Fibroblast of lung (primary cell): ENCODE measurements around the gene GRK4. TPM values are rescaled to one million over a fixed set of nuclear protein-coding genes. Genes with fewer than 3 reads are reported as not detected.
A peak's percentile ranks its signal among the peaks of the same experiment; 100 is the strongest.

Experiments used
- DNase-seq, 2 donors: peaks; one replicate each; pipeline versions ENCODE4 v3.0.0 to v3.0.0-alpha.2; 2010; ENCODE audit warnings: low read depth in 2 of 2
- H2AFZ ChIP-seq: 2 replicates; pipeline ENCODE4 v1.5.1; 2012; ENCODE audit warnings: low read length, control low read depth, inconsistent platforms
- H3K27ac ChIP-seq: 2 replicates; pipeline ENCODE4 v1.5.1; 2011; ENCODE audit warnings: low read length, control low read depth; ENCODE audit not compliant: insufficient read depth
- H3K27me3 ChIP-seq: 2 replicates; pipeline ENCODE4 v1.5.1; 2011; ENCODE audit warnings: mild to moderate bottlenecking, low read length; ENCODE audit not compliant: control insufficient read depth, insufficient read depth
- H3K36me3 ChIP-seq: 2 replicates; pipeline ENCODE4 v1.5.1; 2011; ENCODE audit warnings: low read length; ENCODE audit not compliant: control insufficient read depth, insufficient read depth
- H3K4me1 ChIP-seq: 2 replicates; pipeline ENCODE4 v1.5.1; 2011; ENCODE audit warnings: low read length; ENCODE audit not compliant: control insufficient read depth, insufficient read depth; ENCODE audit errors: extremely low read depth
- H3K4me2 ChIP-seq: 2 replicates; pipeline ENCODE4 v1.5.1; 2011; ENCODE audit warnings: low read length, control low read depth; ENCODE audit not compliant: insufficient read depth; ENCODE audit errors: extremely low read depth
- H3K4me3 ChIP-seq, 4 experiments: fragments of 200-600 bp in 1 of 4; sonication (generic) in 1 of 4; replicated peaks in 1 of 4; 2 replicates each; pipeline ENCODE4 v1.5.1; 2011 to 2016; ENCODE audit warnings: low read length in 4 of 4, low read depth in 3 of 4, mild to moderate bottlenecking in 3 of 4, control low read depth in 2 of 4, inconsistent platforms in 1 of 4, mixed read lengths in 1 of 4; ENCODE audit not compliant: insufficient read depth in 1 of 4; ENCODE audit errors: control extremely low read depth in 1 of 4
- H3K79me2 ChIP-seq: 2 replicates; pipeline ENCODE4 v1.5.1; 2012; ENCODE audit warnings: mild to moderate bottlenecking, low read length, inconsistent platforms; ENCODE audit not compliant: control insufficient read depth, insufficient read depth
- H3K9ac ChIP-seq: 2 replicates; pipeline ENCODE4 v1.5.1; 2011; ENCODE audit warnings: mild to moderate bottlenecking, low read length, control low read depth; ENCODE audit not compliant: insufficient read depth
- H3K9me3 ChIP-seq: 2 replicates; pipeline ENCODE4 v1.5.1; 2012; ENCODE audit warnings: low read depth, low read length; ENCODE audit not compliant: control insufficient read depth, insufficient read depth
- H4K20me1 ChIP-seq: 2 replicates; pipeline ENCODE4 v1.5.1; 2011; ENCODE audit warnings: low read length; ENCODE audit not compliant: control insufficient read depth, insufficient read depth; ENCODE audit errors: extremely low read depth
- EZH2 ChIP-seq: IDR thresholded peaks from 2 replicates; pipeline ENCODE4 v1.5.1; 2012; ENCODE audit warnings: low read length, control low read depth, mild to moderate bottlenecking; ENCODE audit errors: missing control alignments
- polyA plus RNA-seq, 2 donors: library from polyadenylated mRNA; depleted of rRNA in 1 of 2; stranded (reverse) in 1 of 2; unstranded in 1 of 2; fragments of >200 nt; gene quantifications; 2 replicates each; pipeline ENCODE4 v1.2.1, GENCODE V29; 2011 to 2012; ENCODE audit warnings: missing spikeins in 1 of 2
- total RNA-seq: library from RNA; depleted of rRNA; stranded (reverse); fragments of >200 nt; gene quantifications from 2 replicates; pipeline ENCODE4 v1.2.1, GENCODE V29; 2014
- TF ChIP-seq, protein P1 (sequence below), 2 donors: IDR thresholded peaks in 1 of 2; conservative IDR thresholded peaks in 1 of 2; 1 replicate in 1 of 2; 2 replicates in 1 of 2; pipeline ENCODE4 v1.5.1; 2011 to 2012; ENCODE audit warnings: low read length in 2 of 2, control low read depth in 1 of 2, inconsistent platforms in 1 of 2, low read depth in 1 of 2, mild to moderate bottlenecking in 1 of 2

GRK4 gene
- total and polyA plus RNA-seq, 2 donors (not counting 1 experiment from before 2014, with no cell fraction given): 4.4 to 5.9 TPM

DNA sequence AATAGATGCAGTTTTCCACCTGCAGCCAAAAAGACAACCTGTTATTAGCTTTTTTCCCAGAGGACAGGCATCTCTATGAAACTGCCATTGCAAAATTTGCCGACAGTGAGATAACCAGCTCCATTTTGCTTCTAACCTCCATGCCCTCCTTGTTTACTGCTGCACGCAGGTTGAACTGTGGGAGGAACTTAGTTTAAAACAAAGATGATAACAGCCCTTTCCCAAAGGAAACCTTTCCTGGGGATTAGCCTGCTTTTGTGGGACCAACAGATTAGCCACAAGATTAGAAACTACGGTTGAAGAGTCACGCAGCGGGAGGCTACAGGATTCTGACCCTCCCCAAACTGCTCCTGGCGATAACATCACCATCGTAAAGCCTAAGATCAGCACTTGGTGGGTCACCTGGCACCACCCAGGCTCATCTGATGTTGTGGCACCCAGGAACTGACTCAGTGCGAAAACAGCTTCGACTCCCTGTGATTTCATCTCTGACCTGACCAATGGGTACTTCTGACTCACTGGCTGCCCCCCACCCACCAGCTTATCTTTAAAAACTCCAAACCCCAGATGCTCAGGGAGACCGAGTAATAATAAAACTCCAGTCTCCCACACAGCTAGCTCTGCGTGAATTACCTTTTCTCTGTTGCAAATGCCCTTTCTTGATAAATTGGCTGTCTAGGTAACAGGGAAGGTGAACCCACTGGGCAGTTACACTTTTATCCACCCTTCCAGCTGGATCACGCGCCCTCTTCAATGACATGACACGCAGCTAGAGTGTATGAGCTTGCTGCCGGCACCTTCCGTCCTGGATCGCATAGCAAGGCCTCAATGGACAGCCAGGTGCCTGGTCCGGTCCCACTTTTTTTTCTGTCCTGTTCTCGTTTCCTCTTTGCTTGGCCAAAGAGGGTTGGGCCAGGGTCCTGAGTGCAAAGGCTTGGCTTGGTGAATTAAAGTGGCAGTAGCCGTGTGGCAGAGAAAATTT is 27.3 kb upstream of the GRK4 start:
- no peak overlapping the region for H2AFZ ChIP-seq
- no peaks in the 10 kb centered on the region for H4K20me1 ChIP-seq
- peak overlapping the region; percentile 93 for H3K27ac ChIP-seq
- no peaks in the 10 kb centered on the region for H3K9me3 ChIP-seq
- peak overlapping the region; percentile 91 for H3K4me2 ChIP-seq
- TF ChIP-seq, protein P1, sequence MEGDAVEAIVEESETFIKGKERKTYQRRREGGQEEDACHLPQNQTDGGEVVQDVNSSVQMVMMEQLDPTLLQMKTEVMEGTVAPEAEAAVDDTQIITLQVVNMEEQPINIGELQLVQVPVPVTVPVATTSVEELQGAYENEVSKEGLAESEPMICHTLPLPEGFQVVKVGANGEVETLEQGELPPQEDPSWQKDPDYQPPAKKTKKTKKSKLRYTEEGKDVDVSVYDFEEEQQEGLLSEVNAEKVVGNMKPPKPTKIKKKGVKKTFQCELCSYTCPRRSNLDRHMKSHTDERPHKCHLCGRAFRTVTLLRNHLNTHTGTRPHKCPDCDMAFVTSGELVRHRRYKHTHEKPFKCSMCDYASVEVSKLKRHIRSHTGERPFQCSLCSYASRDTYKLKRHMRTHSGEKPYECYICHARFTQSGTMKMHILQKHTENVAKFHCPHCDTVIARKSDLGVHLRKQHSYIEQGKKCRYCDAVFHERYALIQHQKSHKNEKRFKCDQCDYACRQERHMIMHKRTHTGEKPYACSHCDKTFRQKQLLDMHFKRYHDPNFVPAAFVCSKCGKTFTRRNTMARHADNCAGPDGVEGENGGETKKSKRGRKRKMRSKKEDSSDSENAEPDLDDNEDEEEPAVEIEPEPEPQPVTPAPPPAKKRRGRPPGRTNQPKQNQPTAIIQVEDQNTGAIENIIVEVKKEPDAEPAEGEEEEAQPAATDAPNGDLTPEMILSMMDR (conservative IDR thresholded peaks at IDR 0.05 in 1 of 2, IDR thresholded peaks at IDR 0.05 in 1 of 2; ENCODE audit: low read depth in 1 of 2, low read length in 2 of 2): no peak
- TF ChIP-seq EZH2: no peak
- no peak overlapping the region for H3K9ac ChIP-seq
- peaks cover 47% of the 10 kb centered on the region for H3K36me3 ChIP-seq
- H3K27me3 ChIP-seq: no peaks in the 10 kb centered on the region
- H3K4me1 ChIP-seq: peaks cover 15% of the 10 kb centered on the region
- peak in 1 of 2 donors; percentile 82 for DNase-seq
- H3K4me3 ChIP-seq: peak overlapping the region; percentile 73 to 97 (median 84)
- H3K79me2 ChIP-seq: peaks cover 29% of the 10 kb centered on the region

DNA sequence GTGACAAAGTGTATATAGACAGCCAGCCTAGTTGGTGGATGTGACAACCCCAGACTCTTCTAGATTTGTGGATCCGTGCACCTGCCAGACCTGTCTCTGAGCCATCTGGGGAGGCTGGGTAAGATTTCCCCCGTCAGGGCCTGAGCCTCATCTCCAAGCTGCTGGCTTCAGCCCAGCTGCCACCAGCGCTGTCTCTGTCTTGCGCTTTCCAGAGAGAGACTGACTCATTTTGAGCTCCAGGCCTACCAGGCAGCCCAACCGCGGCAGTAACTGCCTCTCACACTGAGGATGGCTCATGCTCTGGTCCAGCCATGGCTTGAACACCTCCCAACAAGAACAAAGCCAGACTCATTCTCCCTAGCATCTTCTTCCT is 26.6 kb upstream of the GRK4 start:
- peak; percentile 33 to 85 for DNase-seq
- Histone ChIP-seq H3K4me3 (no peak overlapping the region), H3K27me3 (no peaks in the 10 kb centered on the region), H3K9ac (no peak overlapping the region), H3K9me3 (no peaks in the 10 kb centered on the region), H2AFZ (no peak overlapping the region), H3K4me2 (no peak overlapping the region), H3K79me2 (peaks cover 29% of the 10 kb centered on the region), H3K36me3 (peaks cover 47% of the 10 kb centered on the region), H4K20me1 (no peaks in the 10 kb centered on the region), H3K27ac (no peak overlapping the region), H3K4me1 (peaks cover 15% of the 10 kb centered on the region)
- no peak for TF ChIP-seq EZH2
- TF ChIP-seq, protein P1 (conservative IDR thresholded peaks at IDR 0.05 in 1 of 2, IDR thresholded peaks at IDR 0.05 in 1 of 2; ENCODE audit: low read depth in 1 of 2, low read length in 2 of 2): no peak

DNA sequence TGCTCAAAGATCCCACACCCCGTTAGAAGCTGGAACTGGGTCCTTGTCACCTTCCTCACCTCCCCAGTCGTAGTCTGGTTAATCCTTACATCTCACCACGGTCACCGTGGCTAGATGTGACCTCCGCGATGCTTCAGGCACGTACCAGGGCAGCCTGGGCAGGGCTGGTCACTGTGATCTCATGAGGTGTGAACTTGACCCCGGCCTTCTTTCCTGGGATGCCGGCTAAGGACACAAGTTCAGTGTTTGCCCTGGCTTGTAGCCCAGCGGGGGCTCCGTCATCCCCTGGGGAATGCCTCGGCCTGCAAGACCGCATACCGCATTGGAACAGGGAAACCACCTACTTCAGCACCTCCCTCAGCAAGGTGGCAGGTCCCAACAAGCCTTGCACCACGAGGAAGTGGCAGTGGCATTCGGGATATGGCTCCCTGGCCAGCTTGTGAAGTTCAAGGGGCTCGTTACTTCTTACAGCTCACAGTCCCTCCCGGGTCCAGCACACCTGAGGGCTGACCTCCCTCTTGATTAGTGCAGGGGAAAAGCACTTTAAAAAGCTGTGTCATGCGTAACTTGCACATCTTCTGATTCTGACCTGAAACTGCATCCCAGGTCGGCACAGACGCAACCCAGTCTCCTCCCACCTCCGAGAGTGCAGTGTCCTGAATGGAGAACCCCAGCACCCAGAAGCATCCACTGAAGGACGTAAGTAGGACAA is 26.1 kb upstream of the GRK4 start:
- Histone ChIP-seq H3K4me3 (no peak overlapping the region), H3K36me3 (peaks cover 46% of the 10 kb centered on the region), H3K79me2 (peaks cover 29% of the 10 kb centered on the region), H3K9ac (no peak overlapping the region), H3K4me2 (no peak overlapping the region), H3K27me3 (no peaks in the 10 kb centered on the region), H3K4me1 (peaks cover 15% of the 10 kb centered on the region), H4K20me1 (no peaks in the 10 kb centered on the region), H3K27ac (no peak overlapping the region), H3K9me3 (no peaks in the 10 kb centered on the region), H2AFZ (no peak overlapping the region)
- peak in 1 of 2 donors; percentile 79 for DNase-seq
- TF ChIP-seq EZH2: no peak
- TF ChIP-seq, protein P1 (conservative IDR thresholded peaks at IDR 0.05 in 1 of 2, IDR thresholded peaks at IDR 0.05 in 1 of 2; ENCODE audit: low read depth in 1 of 2, low read length in 2 of 2): no peak
